ENCODE measurements around the gene CDYL2. TPM values are rescaled to one million over a fixed set of nuclear protein-coding genes. Genes with fewer than 3 reads are reported as not detected.

The CDYL2 gene
- total and polyA plus RNA-seq, 2 experiments from 2014 or later, result 0.74 to 0.95 TPM

GRCh38 chr16:80664226-80664625 lies 140.2 kb downstream of the CDYL2 start:
- Histone ChIP-seq H3K4me3 (no peak overlapping the region), H3K27ac (no peak overlapping the region), H3K27me3 (no peaks in the 10 kb centered on the region), H3K4me1 (ENCODE audit: low read depth) (no peaks in the 10 kb centered on the region), H3K36me3 (no peaks in the 10 kb centered on the region), H3K9me3 (ENCODE audit: low read depth) (no peaks in the 10 kb centered on the region)
- no peak for DNase-seq (ENCODE audit: low read depth in 1 of 2, low spot score in 1 of 2)
- no peak for TF ChIP-seq CTCF (IDR thresholded peaks at IDR 0.05; ENCODE audit: low read depth, low read length)

GRCh38 chr16:80663078-80663477 lies 141.3 kb downstream of the CDYL2 start:
- no peak for DNase-seq (ENCODE audit: low read depth in 1 of 2, low spot score in 1 of 2)
- TF ChIP-seq CTCF (IDR thresholded peaks at IDR 0.05; ENCODE audit: low read depth, low read length), result no peak

GRCh38 chr16:80659865-80660264 lies 144.5 kb downstream of the CDYL2 start:
- no peak overlapping the region for H3K27ac ChIP-seq
- DNase-seq (ENCODE audit: low read depth in 1 of 2, low spot score in 1 of 2), result no peak
- no peaks in the 10 kb centered on the region for H3K27me3 ChIP-seq
- no peak for TF ChIP-seq CTCF (IDR thresholded peaks at IDR 0.05; ENCODE audit: low read depth, low read length)
- no peaks in the 10 kb centered on the region for H3K4me1 ChIP-seq (ENCODE audit: low read depth)
- no peaks in the 10 kb centered on the region for H3K36me3 ChIP-seq
- H3K4me3 ChIP-seq, result no peak overlapping the region
- no peaks in the 10 kb centered on the region for H3K9me3 ChIP-seq (ENCODE audit: low read depth)

More at GRCh38 chr16:80663078-80663477, 141.3 kb downstream of the CDYL2 start:
- Histone ChIP-seq H3K36me3 (no peaks in the 10 kb centered on the region), H3K27ac (no peak overlapping the region), H3K27me3 (no peaks in the 10 kb centered on the region), H3K4me1 (ENCODE audit: low read depth) (no peaks in the 10 kb centered on the region), H3K4me3 (no peak overlapping the region), H3K9me3 (ENCODE audit: low read depth) (no peaks in the 10 kb centered on the region)

- Histone ChIP-seq H3K4me3 (no peak overlapping the region), H3K36me3 (no peaks in the 10 kb centered on the region), H3K27me3 (no peaks in the 10 kb centered on the region), H3K9me3 (ENCODE audit: low read depth) (no peaks in the 10 kb centered on the region), H3K4me1 (ENCODE audit: low read depth) (no peaks in the 10 kb centered on the region), H3K27ac (no peak overlapping the region)
- no peak for TF ChIP-seq CTCF (IDR thresholded peaks at IDR 0.05; ENCODE audit: low read depth, low read length)
- no peak for DNase-seq (ENCODE audit: low read depth in 1 of 2, low spot score in 1 of 2)
These were observed 147.7 kb downstream of the CDYL2 start for GRCh38 chr16:80656711-80657150.

GRCh38 chr16:80656161-80656560 lies 148.2 kb downstream of the CDYL2 start:
- Histone ChIP-seq H3K4me1 (ENCODE audit: low read depth) (no peaks in the 10 kb centered on the region), H3K36me3 (no peaks in the 10 kb centered on the region), H3K4me3 (no peak overlapping the region), H3K9me3 (ENCODE audit: low read depth) (no peaks in the 10 kb centered on the region), H3K27ac (no peak overlapping the region), H3K27me3 (no peaks in the 10 kb centered on the region)
- no peak for DNase-seq (ENCODE audit: low read depth in 1 of 2, low spot score in 1 of 2)
- TF ChIP-seq CTCF (IDR thresholded peaks at IDR 0.05; ENCODE audit: low read depth, low read length), result no peak

GRCh38 chr16:80655751-80656150 lies 148.6 kb downstream of the CDYL2 start:
- Histone ChIP-seq H3K36me3 (no peaks in the 10 kb centered on the region), H3K27me3 (no peaks in the 10 kb centered on the region), H3K4me3 (no peak overlapping the region), H3K9me3 (ENCODE audit: low read depth) (no peaks in the 10 kb centered on the region), H3K27ac (no peak overlapping the region), H3K4me1 (ENCODE audit: low read depth) (no peaks in the 10 kb centered on the region)
- DNase-seq (ENCODE audit: low read depth in 1 of 2, low spot score in 1 of 2), result no peak
- TF ChIP-seq CTCF (IDR thresholded peaks at IDR 0.05; ENCODE audit: low read depth, low read length), result no peak

Measured in cardiac muscle cell (in vitro differentiated cells and primary cell).